Neural cell (in vitro differentiated cells): ENCODE data around the gene MEGF11.

Source experiments
- MXI1 ChIP-seq: fragments of 450-650 bp; conservative IDR thresholded peaks from 2 replicates; pipeline ENCODE4 v1.6.1; 2014; ENCODE audit warnings: antibody characterized with exemption, mild to moderate bottlenecking; ENCODE audit not compliant: poor library complexity, severe bottlenecking
- POLR2AphosphoS5 ChIP-seq: IDR thresholded peaks from 2 replicates; pipeline ENCODE4 v1.6.1; 2012
- TAF1 ChIP-seq: IDR thresholded peaks from 2 replicates; pipeline ENCODE4 v1.6.1; 2012; ENCODE audit warnings: low read depth
- TF ChIP-seq, protein P1 (sequence below): fragments of 450-650 bp; IDR thresholded peaks from 2 replicates; pipeline ENCODE4 v1.5.1; 2014; ENCODE audit warnings: antibody characterized with exemption, mild to moderate bottlenecking, moderate library complexity; ENCODE audit not compliant: poor library complexity, severe bottlenecking

DNA sequence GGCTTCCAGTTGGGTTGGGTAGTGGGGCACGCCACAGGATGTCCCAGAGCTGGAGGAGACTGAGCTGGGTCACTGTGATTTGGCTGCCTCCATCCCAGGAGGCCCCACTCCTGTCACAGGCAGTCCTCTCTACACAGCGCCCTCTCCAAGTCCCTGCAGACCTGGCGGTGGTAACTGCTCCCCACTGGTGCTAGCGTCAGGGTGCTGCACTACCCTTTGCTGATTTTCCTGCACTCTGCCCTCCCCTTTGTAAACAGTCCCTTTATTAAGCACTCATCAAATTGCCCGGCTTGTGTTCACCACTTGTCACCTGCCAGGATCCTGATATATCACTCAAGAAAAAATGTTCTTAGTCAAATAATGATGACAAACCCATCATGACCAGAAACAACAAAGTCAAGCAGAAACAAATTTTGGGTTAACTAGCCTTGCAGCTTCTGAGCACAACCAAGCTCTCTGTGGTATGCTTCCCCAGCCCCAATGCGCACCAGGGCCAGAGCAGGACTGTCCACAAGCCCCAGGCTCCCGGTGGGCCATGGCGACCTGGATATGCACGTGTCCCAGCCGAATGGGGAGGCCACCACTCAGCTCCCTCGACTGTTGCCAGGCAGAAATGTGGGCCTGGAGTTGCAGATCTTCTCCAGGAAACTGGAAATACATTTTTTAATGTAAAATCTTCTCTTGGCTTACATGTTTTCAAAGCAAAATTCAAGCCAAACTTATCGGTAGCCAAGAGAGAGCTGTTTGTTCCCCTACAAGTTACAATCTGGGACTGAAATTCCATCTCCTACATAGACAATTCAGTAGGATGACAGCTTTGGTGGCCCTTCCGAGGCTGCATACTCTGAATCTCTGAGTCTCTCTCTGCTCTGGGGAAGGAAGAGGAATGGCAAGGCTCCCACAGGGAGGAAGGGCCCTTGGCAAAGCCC, 24.5 kb downstream of the MEGF11 start:
- TF ChIP-seq TAF1 (no peak), POLR2AphosphoS5 (no peak), MXI1 (no peak)
- TF ChIP-seq, protein P1, sequence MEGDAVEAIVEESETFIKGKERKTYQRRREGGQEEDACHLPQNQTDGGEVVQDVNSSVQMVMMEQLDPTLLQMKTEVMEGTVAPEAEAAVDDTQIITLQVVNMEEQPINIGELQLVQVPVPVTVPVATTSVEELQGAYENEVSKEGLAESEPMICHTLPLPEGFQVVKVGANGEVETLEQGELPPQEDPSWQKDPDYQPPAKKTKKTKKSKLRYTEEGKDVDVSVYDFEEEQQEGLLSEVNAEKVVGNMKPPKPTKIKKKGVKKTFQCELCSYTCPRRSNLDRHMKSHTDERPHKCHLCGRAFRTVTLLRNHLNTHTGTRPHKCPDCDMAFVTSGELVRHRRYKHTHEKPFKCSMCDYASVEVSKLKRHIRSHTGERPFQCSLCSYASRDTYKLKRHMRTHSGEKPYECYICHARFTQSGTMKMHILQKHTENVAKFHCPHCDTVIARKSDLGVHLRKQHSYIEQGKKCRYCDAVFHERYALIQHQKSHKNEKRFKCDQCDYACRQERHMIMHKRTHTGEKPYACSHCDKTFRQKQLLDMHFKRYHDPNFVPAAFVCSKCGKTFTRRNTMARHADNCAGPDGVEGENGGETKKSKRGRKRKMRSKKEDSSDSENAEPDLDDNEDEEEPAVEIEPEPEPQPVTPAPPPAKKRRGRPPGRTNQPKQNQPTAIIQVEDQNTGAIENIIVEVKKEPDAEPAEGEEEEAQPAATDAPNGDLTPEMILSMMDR, result no peak
